ENCODE data around the gene CDC73. TPM values are rescaled to one million over a fixed set of nuclear protein-coding genes. Genes with fewer than 3 reads are reported as not detected.

CDC73 gene
- total and polyA plus RNA-seq, 2 donors (not counting 3 experiments of a cell fraction or from before 2014, with no cell fraction given): 9.9 to 55.8 TPM

DNA sequence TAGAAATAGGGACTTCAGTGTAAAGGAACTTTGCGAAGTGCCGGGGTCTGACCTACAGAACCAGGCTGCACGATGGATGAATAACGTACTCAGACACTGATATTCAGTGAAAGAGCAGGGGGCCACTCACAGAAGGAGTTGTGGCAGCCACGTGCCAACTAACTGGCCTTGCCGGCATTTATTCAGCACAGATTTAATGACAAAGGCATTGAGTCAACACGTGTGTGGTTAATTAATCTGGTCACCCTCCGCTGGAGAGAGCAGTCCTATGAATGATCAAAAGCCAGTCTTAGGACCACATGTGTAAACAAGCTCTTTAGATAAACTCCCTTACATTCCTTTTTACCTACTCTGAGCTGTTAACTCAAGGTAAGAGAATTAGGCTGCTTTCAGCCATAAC lies 70.8 kb downstream of the CDC73 start:
- H3K27ac ChIP-seq (ENCODE audit: insufficient read depth, low read depth, low read length): no peak overlapping the region
- no TSS peak for BruUV-seq (replicated peaks)
- ChIA-PET POLR2A (no interaction called here), CTCF (interaction anchor here (1.0 to 1.6 kb wide), 2 partner anchors 9 to 28 kb away, joined by 3 to 4 read pairs; no protein-coding TSS in a partner anchor)
- H4K20me1 ChIP-seq (replicated peaks; ENCODE audit: control insufficient read depth, extremely low read depth, insufficient read depth, low read length): peaks cover 9% of the 10 kb centered on the region
- H3K9ac ChIP-seq (replicated peaks; ENCODE audit: extremely low read depth, insufficient read depth, low read length): no peak overlapping the region
- H3K9me1 ChIP-seq (replicated peaks; ENCODE audit: control insufficient read depth, extremely low read depth, insufficient read depth, low read length): no peaks in the 10 kb centered on the region
- H3K4me1 ChIP-seq (ENCODE audit: control insufficient read depth, extremely low read depth, insufficient read depth, low read length): no peaks in the 10 kb centered on the region
- H3K4me2 ChIP-seq (ENCODE audit: insufficient read depth, low read length): no peak overlapping the region
- DNase-seq (ENCODE audit: low read depth, low spot score): no peak
- no peaks in the 10 kb centered on the region for H3K9me3 ChIP-seq (replicated peaks; ENCODE audit: control insufficient read depth, insufficient read depth, low read length)
- no peaks in the 10 kb centered on the region for H3K36me3 ChIP-seq (ENCODE audit: control insufficient read depth in 2 of 2, extremely low read depth in 1 of 2, insufficient read depth in 2 of 2, low read length in 2 of 2)
- no peak for FAIRE-seq
- dilution Hi-C loops (cut with MboI; ENCODE audit: extremely low pct_ligation_motif_present, low sequenced_read_pairs) (no loop called here), intact Hi-C loops (cut with micrococcal nuclease) (no loop called here)
- no peak overlapping the region for H3K4me3 ChIP-seq (replicated peaks in 1 of 3; ENCODE audit: insufficient read depth in 1 of 3, low read depth in 1 of 3, low read length in 3 of 3)
- TF ChIP-seq CTCF (IDR thresholded peaks at IDR 0.05; ENCODE audit: extremely low read depth in 1 of 2, insufficient read depth in 1 of 2, low read depth in 1 of 2, low read length in 2 of 2): no peak
- no peak for TF ChIP-seq EZH2 (IDR thresholded peaks at IDR 0.05; ENCODE audit: borderline replicate concordance, low read depth, low read length, severe bottlenecking)
- TF ChIP-seq POLR2AphosphoS5 (IDR thresholded peaks at IDR 0.05; ENCODE audit: insufficient read depth, low read depth, low read length): no peak
- TF ChIP-seq POLR2A (IDR thresholded peaks at IDR 0.05; ENCODE audit: low read depth, low read length): no peak
- no peak for TF ChIP-seq FOS (IDR thresholded peaks at IDR 0.05; ENCODE audit: borderline replicate concordance, insufficient read depth, low read length)
- TF ChIP-seq JUN (IDR thresholded peaks at IDR 0.05; ENCODE audit: borderline replicate concordance, insufficient read depth, insufficient read length, low read depth): no peak
- no peak for TF ChIP-seq GATA2 (IDR thresholded peaks at IDR 0.05; ENCODE audit: insufficient read depth, insufficient read length, low read depth, low read length)
- TF ChIP-seq MAX (IDR thresholded peaks at IDR 0.05; ENCODE audit: insufficient read depth, insufficient read length): no peak
- no peak for TF ChIP-seq MYC (IDR thresholded peaks at IDR 0.05; ENCODE audit: low read depth, low read length)
- peaks cover 41% of the 10 kb centered on the region for H3K79me2 ChIP-seq (ENCODE audit: control insufficient read depth, insufficient read depth, low read length)
- no peaks in the 10 kb centered on the region for H3K27me3 ChIP-seq (ENCODE audit: control insufficient read depth in 2 of 2, insufficient read depth in 2 of 2, low read length in 2 of 2)
- no peak overlapping the region for H2AFZ ChIP-seq (ENCODE audit: low read depth, low read length)
